Fibroblast of mammary gland (primary cell): Measurements from ENCODE around the gene SLC27A5.

Experiments
- DNase-seq: peaks from one replicate; pipeline ENCODE4 v3.0.0-alpha.2; 2010; ENCODE audit warnings: low read depth
- H3K4me3 ChIP-seq: 2 replicates; pipeline ENCODE4 v1.5.1; 2011; ENCODE audit warnings: low read depth, mild to moderate bottlenecking, low read length, moderate library complexity; ENCODE audit not compliant: control insufficient read depth
- TF ChIP-seq, protein P1 (sequence below): conservative IDR thresholded peaks from 2 replicates; pipeline ENCODE4 v1.5.1; 2011; ENCODE audit warnings: low read depth, low read length, inconsistent platforms; ENCODE audit not compliant: control insufficient read depth, insufficient read depth

SLC27A5 gene

DNA sequence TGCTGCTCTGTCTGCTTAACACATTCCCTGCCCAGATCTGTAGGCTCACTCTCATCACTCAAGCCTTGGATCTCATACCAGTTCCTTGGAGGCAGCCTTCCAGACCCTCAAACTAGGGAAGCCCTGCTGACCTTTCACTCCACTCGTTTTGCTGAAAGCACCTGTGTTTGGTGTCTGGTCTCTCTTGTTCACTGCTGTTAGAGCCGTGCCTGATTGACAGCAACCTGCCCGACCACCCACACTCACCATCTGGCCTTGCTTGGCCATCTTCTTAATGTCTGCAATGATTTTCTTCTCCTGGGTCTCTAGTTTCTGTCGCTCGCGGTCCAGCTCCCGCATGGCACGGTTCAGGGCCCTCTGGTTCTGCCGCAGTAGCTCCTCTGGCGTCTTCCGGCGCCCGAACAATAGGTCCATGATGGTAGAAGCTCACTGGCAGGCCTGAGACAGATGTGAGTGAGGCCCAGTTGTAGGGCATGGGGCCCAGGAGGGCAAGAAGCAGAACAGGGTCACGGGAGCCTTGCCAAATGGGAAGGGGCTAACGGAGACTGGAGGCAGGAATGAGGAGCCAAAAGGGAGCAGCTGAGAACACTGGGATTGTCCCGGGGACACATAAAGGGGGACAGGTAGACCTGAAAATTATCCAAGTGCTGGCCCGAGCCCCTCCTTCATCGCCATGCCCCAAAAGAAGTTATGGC is 42.2 kb upstream of the SLC27A5 start:
- TF ChIP-seq, protein P1, sequence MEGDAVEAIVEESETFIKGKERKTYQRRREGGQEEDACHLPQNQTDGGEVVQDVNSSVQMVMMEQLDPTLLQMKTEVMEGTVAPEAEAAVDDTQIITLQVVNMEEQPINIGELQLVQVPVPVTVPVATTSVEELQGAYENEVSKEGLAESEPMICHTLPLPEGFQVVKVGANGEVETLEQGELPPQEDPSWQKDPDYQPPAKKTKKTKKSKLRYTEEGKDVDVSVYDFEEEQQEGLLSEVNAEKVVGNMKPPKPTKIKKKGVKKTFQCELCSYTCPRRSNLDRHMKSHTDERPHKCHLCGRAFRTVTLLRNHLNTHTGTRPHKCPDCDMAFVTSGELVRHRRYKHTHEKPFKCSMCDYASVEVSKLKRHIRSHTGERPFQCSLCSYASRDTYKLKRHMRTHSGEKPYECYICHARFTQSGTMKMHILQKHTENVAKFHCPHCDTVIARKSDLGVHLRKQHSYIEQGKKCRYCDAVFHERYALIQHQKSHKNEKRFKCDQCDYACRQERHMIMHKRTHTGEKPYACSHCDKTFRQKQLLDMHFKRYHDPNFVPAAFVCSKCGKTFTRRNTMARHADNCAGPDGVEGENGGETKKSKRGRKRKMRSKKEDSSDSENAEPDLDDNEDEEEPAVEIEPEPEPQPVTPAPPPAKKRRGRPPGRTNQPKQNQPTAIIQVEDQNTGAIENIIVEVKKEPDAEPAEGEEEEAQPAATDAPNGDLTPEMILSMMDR, result no peak
- H3K4me3 ChIP-seq, result peak overlapping the region; percentile 84
- no peak for DNase-seq

DNA sequence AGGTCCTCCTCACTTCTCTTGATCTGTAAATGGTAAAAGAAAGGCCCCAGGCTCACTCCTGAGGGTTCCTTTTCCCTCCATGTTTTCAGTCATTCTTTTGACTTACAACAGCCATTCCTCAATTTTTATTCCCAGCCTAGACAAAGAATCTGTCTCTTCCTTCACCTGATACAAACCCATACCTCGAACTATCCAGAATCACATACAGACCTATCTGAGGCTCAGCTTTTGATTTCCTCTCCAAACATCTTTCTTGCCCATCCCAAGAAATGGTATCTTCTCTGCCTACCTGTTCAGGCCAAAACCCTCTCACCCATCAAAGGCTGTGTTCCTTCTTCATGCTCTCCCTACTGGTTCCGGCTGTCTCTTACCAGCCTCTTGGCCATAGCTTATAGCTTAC is 40.9 kb upstream of the SLC27A5 start:
- no peak for DNase-seq
- TF ChIP-seq, protein P1, result no peak
- H3K4me3 ChIP-seq, result no peak overlapping the region

DNA sequence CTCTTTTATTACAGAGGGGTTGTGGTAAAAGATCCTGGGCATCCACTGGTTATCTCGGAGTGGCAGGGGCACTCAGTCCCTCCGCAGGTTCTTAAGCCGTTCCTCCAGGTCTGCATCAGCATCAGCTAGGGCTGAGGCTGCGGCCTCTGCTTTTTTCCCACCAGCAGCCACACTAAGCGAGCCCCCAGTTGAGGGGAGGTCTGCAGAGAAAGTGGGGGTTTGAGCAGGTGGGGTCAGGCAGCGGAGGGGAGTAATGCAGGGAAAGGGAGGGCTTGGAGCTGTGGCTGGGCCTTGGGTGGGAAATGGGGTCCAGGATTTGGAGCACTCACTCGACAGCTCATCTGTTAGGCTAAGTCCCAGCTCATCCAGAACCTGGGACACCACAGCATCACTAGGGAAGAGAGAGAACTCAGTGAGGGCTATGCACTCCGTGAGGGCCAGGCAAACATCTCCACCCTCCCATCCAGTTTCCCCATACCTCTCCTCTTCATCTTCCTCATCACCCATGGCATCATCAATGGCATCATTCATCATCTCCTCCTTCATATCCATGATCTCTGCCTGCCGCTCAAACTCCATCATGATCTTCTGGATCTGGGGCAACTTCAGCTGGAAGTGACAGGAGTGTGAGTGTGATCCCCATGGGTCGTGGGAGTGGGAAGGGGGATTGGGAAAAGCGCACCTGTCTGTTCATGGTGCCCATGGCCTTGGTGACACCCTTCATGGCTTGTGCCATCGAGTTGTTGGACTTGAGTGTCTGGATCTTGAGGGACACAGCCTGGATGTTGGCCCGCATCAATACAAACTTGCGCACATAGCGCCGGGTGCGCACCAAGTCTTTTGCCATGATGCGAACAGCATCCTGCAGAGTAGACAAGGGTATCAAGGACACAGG is 40.0 kb upstream of the SLC27A5 start:
- no peak overlapping the region for H3K4me3 ChIP-seq
- no peak for DNase-seq
- TF ChIP-seq, protein P1, result no peak

DNA sequence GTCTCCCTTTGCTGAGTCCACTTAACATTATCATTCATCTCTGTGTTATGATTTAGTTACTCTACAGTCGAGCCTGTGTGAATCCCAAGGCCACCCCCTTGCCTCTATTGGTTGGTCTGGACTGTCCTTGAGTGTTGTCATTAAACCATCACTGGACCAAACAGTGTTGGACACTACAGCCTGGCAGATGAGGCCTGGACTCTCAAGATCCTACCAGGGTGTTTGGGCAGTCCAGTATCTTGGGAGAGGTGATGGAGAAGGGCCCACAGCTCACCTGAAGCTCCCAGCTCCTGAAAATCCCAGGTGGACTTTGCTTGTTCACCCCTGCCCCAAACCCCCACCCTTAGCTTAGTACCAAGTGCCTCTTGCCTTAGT is 39.3 kb upstream of the SLC27A5 start:
- DNase-seq, result no peak
- TF ChIP-seq, protein P1, result no peak
- H3K4me3 ChIP-seq, result no peak overlapping the region

DNA sequence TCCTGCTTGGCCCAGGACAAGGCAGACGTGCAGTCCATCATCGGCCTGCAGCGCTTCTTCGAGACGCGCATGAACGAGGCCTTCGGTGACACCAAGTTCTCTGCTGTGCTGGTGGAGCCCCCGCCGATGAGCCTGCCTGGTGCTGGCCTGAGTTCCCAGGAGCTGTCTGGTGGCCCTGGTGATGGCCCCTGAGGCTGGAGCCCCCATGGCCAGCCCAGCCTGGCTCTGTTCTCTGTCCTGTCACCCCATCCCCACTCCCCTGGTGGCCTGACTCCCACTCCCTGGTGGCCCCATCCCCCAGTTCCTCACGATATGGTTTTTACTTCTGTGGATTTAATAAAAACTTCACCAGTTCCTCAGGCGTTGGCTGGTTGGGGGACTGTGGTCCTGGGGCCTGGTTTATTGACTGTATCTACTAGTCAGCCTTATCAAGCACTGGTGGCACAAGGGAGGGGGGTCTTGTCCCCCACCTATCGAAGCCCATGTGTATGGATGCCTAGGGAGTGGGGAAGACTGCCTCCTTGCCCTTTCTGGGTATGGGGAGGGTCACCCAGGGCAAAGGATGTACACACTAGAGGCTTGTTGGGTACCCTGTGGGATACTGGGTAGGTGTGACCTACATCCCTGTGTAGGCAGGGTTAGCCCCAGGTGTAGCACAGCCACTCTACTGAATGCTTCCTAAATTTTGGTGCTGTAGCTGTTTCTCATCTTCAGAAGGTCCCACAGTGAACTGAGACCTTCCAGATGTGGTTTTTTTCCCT is 38.8 kb upstream of the SLC27A5 start:
- TF ChIP-seq, protein P1, result no peak
- DNase-seq, result no peak
- H3K4me3 ChIP-seq, result no peak overlapping the region

DNA sequence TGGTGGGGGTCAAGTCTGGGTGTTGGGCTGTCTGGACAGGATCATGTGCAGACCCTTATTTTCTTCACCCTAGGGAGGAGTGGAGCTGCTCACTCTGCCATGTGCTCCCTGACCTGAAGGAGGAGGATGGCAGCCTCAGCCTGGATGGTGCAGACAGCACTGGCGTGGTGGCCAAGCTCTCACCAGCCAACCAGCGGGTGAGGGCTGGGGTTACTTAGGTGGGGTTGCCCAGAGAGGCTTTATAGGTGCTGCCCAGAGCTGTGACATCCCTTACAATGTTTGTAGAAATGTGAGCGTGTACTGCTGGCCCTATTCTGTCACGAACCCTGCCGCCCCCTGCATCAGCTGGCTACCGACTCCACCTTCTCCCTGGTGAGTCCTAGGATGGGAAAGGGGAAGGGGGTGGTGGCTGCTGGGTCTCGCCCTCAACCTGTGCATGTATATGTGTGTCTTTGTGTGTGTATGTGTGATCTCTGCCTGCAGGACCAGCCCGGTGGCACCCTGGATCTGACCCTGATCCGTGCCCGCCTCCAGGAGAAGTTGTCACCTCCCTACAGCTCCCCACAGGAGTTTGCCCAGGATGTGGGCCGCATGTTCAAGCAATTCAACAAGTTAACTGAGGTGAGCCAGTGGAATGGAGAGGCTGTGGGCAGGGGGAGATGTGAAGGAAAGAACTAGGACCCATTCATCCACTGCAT is 38.0 kb upstream of the SLC27A5 start:
- H3K4me3 ChIP-seq, result no peak overlapping the region
- no peak for DNase-seq
- TF ChIP-seq, protein P1, result no peak
